B cell (primary cell): Measurements from ENCODE around the gene EFCC1.

Source experiments
- CTCF ChIP-seq: fragments of 200-600 bp; IDR thresholded peaks from one replicate; pipeline ENCODE4 v1.8.0; 2022; ENCODE audit warnings: antibody characterized with exemption, mild to moderate bottlenecking
- EZH2 ChIP-seq: IDR thresholded peaks from 2 replicates; pipeline ENCODE4 v1.6.1; 2012; ENCODE audit warnings: borderline replicate concordance, low read depth, mild to moderate bottlenecking, moderate library complexity, low read length; ENCODE audit not compliant: insufficient read depth, poor library complexity, severe bottlenecking

GRCh38 chr3:129016356-129016719, 15.2 kb downstream of the EFCC1 start:
- TF ChIP-seq CTCF: peak; percentile 41
- no peak for TF ChIP-seq EZH2
